H1 (cell line): Measurements from ENCODE around the gene ZNF407. TPM values are rescaled to one million over a fixed set of nuclear protein-coding genes. Genes with fewer than 3 reads are reported as not detected.

Experiments
- CTCF ChIA-PET: fragments of 300-600 bp; sonication (Branson Sonifier 250); formaldehyde crosslinking; loops from one replicate; lab custom pipeline; 2021; ENCODE audit not compliant: partially characterized antibody; lab: Charles Lee
- POLR2A ChIA-PET: fragments of 300-600 bp; sonication (Branson Sonifier 250); formaldehyde crosslinking; loops from one replicate; lab custom pipeline; 2021; ENCODE audit warnings: inconsistent platforms; ENCODE audit not compliant: partially characterized antibody; lab: Charles Lee
- DNase-seq, 2 experiments: peaks; one replicate each; pipeline versions ENCODE4 v3.0.0 to v3.0.0-alpha.2; 2010 to 2022; ENCODE audit warnings: low spot score in 2 of 2, low read depth in 1 of 2, mixed read lengths in 1 of 2
- FAIRE-seq: peaks from 2 replicates; lab custom pipeline; 2011; peaks lifted over from hg19 to GRCh38; lab: Jason Lieb, UNC
- H2AFZ ChIP-seq: 2 replicates; pipeline ENCODE4 v1.8.1; 2012; ENCODE audit warnings: low read length, inconsistent platforms
- H2AK5ac ChIP-seq: 2 replicates; pipeline ENCODE4 v1.6.1; 2013; ENCODE audit warnings: low read depth, low read length
- H2BK120ac ChIP-seq: replicated peaks from 2 replicates; pipeline ENCODE3; 2013; ENCODE audit warnings: low read depth, low read length, inconsistent platforms
- H2BK12ac ChIP-seq: 2 replicates; pipeline ENCODE4 v1.6.1; 2013; ENCODE audit warnings: low read depth, low read length
- H2BK15ac ChIP-seq: 2 replicates; pipeline ENCODE4 v1.6.1; 2013; ENCODE audit warnings: low read length
- H2BK20ac ChIP-seq: 2 replicates; pipeline ENCODE4 v1.6.1; 2013; ENCODE audit warnings: low read length
- H2BK5ac ChIP-seq: 2 replicates; pipeline ENCODE4 v1.6.1; 2013; ENCODE audit warnings: low read depth, low read length
- H3K14ac ChIP-seq: 2 replicates; pipeline ENCODE4 v1.6.1; 2013; ENCODE audit warnings: inconsistent platforms; ENCODE audit not compliant: insufficient read length
- H3K18ac ChIP-seq: 2 replicates; pipeline ENCODE4 v1.6.1; 2013; ENCODE audit warnings: low read length; ENCODE audit errors: extremely low read depth
- H3K23ac ChIP-seq: 2 replicates; pipeline ENCODE4 v1.6.1; 2013; ENCODE audit warnings: inconsistent platforms; ENCODE audit not compliant: insufficient read length
- H3K23me2 ChIP-seq: 2 replicates; pipeline ENCODE4 v1.6.1; 2013; ENCODE audit warnings: low read depth, low read length
- H3K27ac ChIP-seq: 2 replicates; pipeline ENCODE4 v1.6.1; 2011; ENCODE audit warnings: low read depth, low read length, inconsistent platforms
- H3K27me3 ChIP-seq, 4 experiments: replicated peaks in 1 of 4; 1 replicate in 1 of 4; 2 replicates in 3 of 4; pipeline versions ENCODE4 v1.6.1 to v1.8.1; 2011 to 2013; ENCODE audit warnings: low read length in 3 of 4, mild to moderate bottlenecking in 3 of 4, inconsistent platforms in 2 of 4, mixed read lengths in 2 of 4, moderate library complexity in 1 of 4; ENCODE audit not compliant: control insufficient read depth in 3 of 4, insufficient read depth in 3 of 4; ENCODE audit errors: extremely low read depth in 1 of 4
- H3K36me3 ChIP-seq, 4 experiments: 2 replicates each; pipeline versions ENCODE4 v1.6.1 to v1.8.1; 2011 to 2013; ENCODE audit warnings: mild to moderate bottlenecking in 4 of 4, low read length in 3 of 4, moderate library complexity in 2 of 4, control low read depth in 1 of 4, inconsistent platforms in 1 of 4; ENCODE audit not compliant: insufficient read depth in 4 of 4, control insufficient read depth in 2 of 4
- H3K4ac ChIP-seq: replicated peaks from 2 replicates; pipeline ENCODE3; 2013; ENCODE audit warnings: low read length, low read depth, mixed read lengths, inconsistent platforms; ENCODE audit not compliant: insufficient read length
- H3K4me1 ChIP-seq, 4 experiments: replicated peaks in 1 of 4; 1 replicate in 1 of 4; 2 replicates in 3 of 4; pipeline versions ENCODE4 v1.6.1 to v1.8.1; 2011 to 2013; ENCODE audit warnings: low read length in 3 of 4, inconsistent platforms in 2 of 4, mixed read lengths in 1 of 4; ENCODE audit not compliant: insufficient read depth in 4 of 4, control insufficient read depth in 3 of 4
- H3K4me2 ChIP-seq, 2 experiments: 2 replicates each; pipeline versions ENCODE4 v1.6.1 to v1.8.1; 2011 to 2013; ENCODE audit warnings: low read depth in 2 of 2, low read length in 2 of 2, control low read depth in 1 of 2, inconsistent platforms in 1 of 2, mild to moderate bottlenecking in 1 of 2; ENCODE audit not compliant: insufficient read depth in 1 of 2
- H3K4me3 ChIP-seq, 4 experiments: fragments of 200-600, 300-600 bp in 1 of 4; sonication (generic), shearing (Covaris generic), sonication (Bioruptor Twin) in 1 of 4; 2 replicates each; pipeline versions ENCODE4 v1.5.1 to v1.8.1; 2011 to 2016; ENCODE audit warnings: low read length in 4 of 4, low read depth in 3 of 4, control low read depth in 2 of 4, inconsistent platforms in 2 of 4, mild to moderate bottlenecking in 2 of 4, mixed read lengths in 1 of 4, moderate library complexity in 1 of 4; ENCODE audit not compliant: insufficient read depth in 2 of 4; ENCODE audit errors: extremely low read depth in 1 of 4
- H3K56ac ChIP-seq: replicated peaks from 2 replicates; pipeline ENCODE3; 2013; ENCODE audit warnings: low read depth, mild to moderate bottlenecking, mixed read lengths, low read length, inconsistent platforms; ENCODE audit not compliant: insufficient read length
- H3K79me1 ChIP-seq: 2 replicates; pipeline ENCODE4 v1.6.1; 2013; ENCODE audit warnings: low read depth, low read length, control low read depth
- H3K79me2 ChIP-seq, 2 experiments: 2 replicates each; pipeline versions ENCODE4 v1.6.1 to v1.8.1; 2012 to 2013; ENCODE audit warnings: low read length in 2 of 2, mild to moderate bottlenecking in 2 of 2, inconsistent platforms in 1 of 2; ENCODE audit not compliant: insufficient read depth in 2 of 2, control insufficient read depth in 1 of 2
- H3K9ac ChIP-seq, 4 experiments: replicated peaks in 1 of 4; 1 replicate in 1 of 4; 2 replicates in 3 of 4; pipeline versions ENCODE4 v1.6.1 to v1.8.1; 2011 to 2013; ENCODE audit warnings: low read depth in 3 of 4, low read length in 3 of 4, control low read depth in 2 of 4, mild to moderate bottlenecking in 2 of 4, moderate library complexity in 2 of 4, inconsistent platforms in 1 of 4; ENCODE audit errors: extremely low read depth in 1 of 4
- H3K9me3 ChIP-seq, 2 experiments: 2 replicates each; pipeline versions ENCODE4 v1.6.1 to v1.8.1; 2012 to 2013; ENCODE audit warnings: mild to moderate bottlenecking in 2 of 2, moderate library complexity in 2 of 2, control low read depth in 1 of 2, inconsistent platforms in 1 of 2, low read depth in 1 of 2, low read length in 1 of 2, mixed read lengths in 1 of 2; ENCODE audit not compliant: insufficient read depth in 2 of 2
- H4K20me1 ChIP-seq, 2 experiments: replicated peaks in 1 of 2; 2 replicates each; pipeline versions ENCODE3 to v1.8.1; 2011 to 2013; ENCODE audit warnings: inconsistent platforms in 2 of 2, low read length in 2 of 2, mild to moderate bottlenecking in 1 of 2; ENCODE audit not compliant: insufficient read depth in 2 of 2, control insufficient read depth in 1 of 2
- H4K5ac ChIP-seq: 2 replicates; pipeline ENCODE4 v1.6.1; 2013; ENCODE audit warnings: low read length, low read depth, mixed read lengths, inconsistent platforms; ENCODE audit not compliant: insufficient read length
- H4K8ac ChIP-seq: 2 replicates; pipeline ENCODE4 v1.8.0; 2013; ENCODE audit warnings: mild to moderate bottlenecking, moderate library complexity, low read length, inconsistent platforms; ENCODE audit not compliant: insufficient read depth; ENCODE audit errors: extremely low read depth
- H4K91ac ChIP-seq: replicated peaks from 2 replicates; pipeline ENCODE3; 2013; ENCODE audit warnings: low read length, mixed read lengths, inconsistent platforms; ENCODE audit not compliant: insufficient read length
- CBX8 ChIP-seq: fragments of 300-800, 300-1000 bp; sonication (generic); IDR thresholded peaks from 2 replicates; pipeline ENCODE4 v1.7.1; 2016; ENCODE audit warnings: low read depth, low read length, borderline replicate concordance
- KDM1A ChIP-seq: fragments of 200-600, 300-600 bp; sonication (generic); IDR thresholded peaks from 2 replicates; pipeline ENCODE4 v1.7.1; 2016; ENCODE audit warnings: mild to moderate bottlenecking, low read length, borderline replicate concordance
- POLR2AphosphoS5 ChIP-seq: IDR thresholded peaks from 2 replicates; pipeline ENCODE4 v1.6.1; 2011; ENCODE audit warnings: low read depth, low read length
- RBBP5 ChIP-seq: IDR thresholded peaks from 2 replicates; pipeline ENCODE4 v1.7.1; 2012; ENCODE audit warnings: low read depth, mild to moderate bottlenecking, inconsistent platforms, low read length, moderate library complexity, borderline replicate concordance
- TEAD4 ChIP-seq: IDR thresholded peaks from 2 replicates; pipeline ENCODE4 v1.6.1; 2012; ENCODE audit warnings: low read depth, low read length, inconsistent platforms, mixed read lengths
- WGBS, 2 experiments: shearing (Covaris generic) in 1 of 2; methylation state at CpG; one replicate each; pipeline versions ENCODE4 v1.1.6 to v1.1.7; 2013 to 2015; ENCODE audit warnings: low lambda C conversion rate in 2 of 2, mixed read lengths in 2 of 2, inconsistent platforms in 1 of 2, low coverage in 1 of 2, missing lambda C conversion rate in 1 of 2; ENCODE audit not compliant: insufficient replicate concordance in 2 of 2, insufficient coverage in 1 of 2, insufficient read length in 1 of 2; ENCODE audit errors: extremely low coverage in 1 of 2, missing lambda C conversion rate in 1 of 2; 5-methylcytosine and 5-hydroxymethylcytosine counted together
- polyA plus RNA-seq, 7 experiments: library from polyadenylated mRNA; depleted of rRNA in 3 of 7; stranded (reverse) in 5 of 7; unstranded in 2 of 7; fragments of >200 nt in 5 of 7; fragments of 200-250 nt in 2 of 7; gene quantifications; 1 replicate in 5 of 7; 2 replicates in 1 of 7; 4 replicates in 1 of 7; pipeline versions ENCODE4 v1.2.1 to v1.2.3, GENCODE V29; 2011 to 2013; ENCODE audit warnings: missing spikeins in 2 of 7, mixed read lengths in 2 of 7
- total RNA-seq: library from RNA; stranded (reverse); fragmentation: NEBNext Ultra II Directional; extraction: Animal tissue kit (Norgen Biotek cat#: 25700); gene quantifications from 2 replicates; pipeline ENCODE4 v1.2.1, GENCODE V29; 2021

Gene ZNF407
- total and polyA plus RNA-seq, 2 of the 8 experiments (the other 6 are each of a cell fraction or from before 2014, with no cell fraction given), result 1.5 to 6.8 TPM

DNA sequence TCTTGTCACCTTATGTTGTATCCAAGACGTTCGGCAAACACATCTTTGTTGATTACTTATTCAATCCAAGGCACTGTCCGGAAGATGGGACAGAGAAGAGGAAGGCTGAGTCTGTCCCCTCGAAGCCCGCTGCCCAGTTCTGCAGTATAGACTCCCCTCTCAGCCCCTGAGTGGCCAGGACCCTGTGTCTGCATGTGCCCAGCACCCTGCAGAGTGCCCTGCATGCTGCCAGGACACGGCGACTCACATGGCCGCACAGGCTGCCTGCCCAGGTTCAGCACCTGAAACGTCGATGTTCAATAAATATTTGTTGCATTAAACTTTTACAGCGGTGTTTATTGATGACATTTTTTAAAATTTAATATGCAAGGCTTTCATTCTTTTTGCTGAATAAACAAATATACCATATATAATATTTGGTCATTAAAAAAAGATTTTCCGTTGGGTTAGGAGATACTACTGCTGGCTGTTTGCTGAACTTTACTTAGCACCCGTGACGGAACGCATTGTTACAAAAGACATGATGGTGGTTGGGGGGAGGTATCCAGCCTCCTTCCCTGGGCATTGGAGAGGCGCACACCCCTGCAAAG lies 464.7 kb downstream of the ZNF407 start:
- POLR2A ChIA-PET, result no interaction called here

More for the DNA sequence above, 464.7 kb downstream of the ZNF407 start:
- Histone ChIP-seq H3K23ac (no peak overlapping the region), H3K4ac (no peak overlapping the region), H4K8ac (no peak overlapping the region), H3K4me2 (no peak overlapping the region), H2AFZ (no peak overlapping the region), H3K36me3 (no peaks in the 10 kb centered on the region), H3K4me1 (no peaks in the 10 kb centered on the region; a peak in 1 of 7 replicates), H2BK120ac (no peak overlapping the region), H4K20me1 (no peaks in the 10 kb centered on the region), H3K79me2 (no peaks in the 10 kb centered on the region), H3K4me3 (no peak overlapping the region), H3K9me3 (no peaks in the 10 kb centered on the region), H2BK12ac (no peak overlapping the region), H2BK15ac (no peak overlapping the region), H3K27me3 (no peaks in the 10 kb centered on the region), H4K91ac (no peak overlapping the region), H3K23me2 (no peaks in the 10 kb centered on the region), H3K56ac (no peak overlapping the region), H3K27ac (no peak overlapping the region), H3K9ac (no peak overlapping the region), H2AK5ac (no peak overlapping the region), H2BK5ac (no peak overlapping the region), H4K5ac (no peak overlapping the region), H3K18ac (no peak overlapping the region), H2BK20ac (no peak overlapping the region), H3K79me1 (no peaks in the 10 kb centered on the region), H3K14ac (no peak overlapping the region)
- CTCF ChIA-PET, result no interaction called here
- FAIRE-seq (no peak), DNase-seq (no peak)
- TF ChIP-seq TEAD4 (no peak), CBX8 (no peak), POLR2AphosphoS5 (no peak), RBBP5 (no peak), KDM1A (no peak)
- 94% methylated on average over 16 of the region's 16 CpGs; no CpG with 5 or more reads in 1 of the 2 experiments for WGBS, 2 experiments
